ENCODE data around the gene MRPL21.

MRPL21 gene

GRCh38 chr11:68844801-68845200, 58.8 kb downstream of the MRPL21 start:
- in situ Hi-C loops (cut with HindIII; ENCODE audit: low sequenced_read_pairs), result no loop called here
- no peak for TF ChIP-seq CTCF (IDR thresholded peaks at IDR 0.05; ENCODE audit: low read depth, low read length, missing control alignments)
- H3K4me3 ChIP-seq (ENCODE audit: low read depth, low read length), result no peak overlapping the region
- DNase-seq (ENCODE audit: low read depth), result no peak

- in situ Hi-C loops (cut with HindIII; ENCODE audit: low sequenced_read_pairs), result no loop called here
- no peak overlapping the region for H3K4me3 ChIP-seq (ENCODE audit: low read depth, low read length)
- no peak for TF ChIP-seq CTCF (IDR thresholded peaks at IDR 0.05; ENCODE audit: low read depth, low read length, missing control alignments)
- no peak for DNase-seq (ENCODE audit: low read depth)
Measured at GRCh38 chr11:68844376-68844775, 59.3 kb downstream of the MRPL21 start.

GRCh38 chr11:68843703-68844312, 59.8 kb downstream of the MRPL21 start:
- in situ Hi-C loops (cut with HindIII; ENCODE audit: low sequenced_read_pairs), result no loop called here
- H3K4me3 ChIP-seq (ENCODE audit: low read depth, low read length), result peak overlapping the region; percentile 20
- TF ChIP-seq CTCF (IDR thresholded peaks at IDR 0.05; ENCODE audit: low read depth, low read length, missing control alignments), result peak; percentile 32
- no peak for DNase-seq (ENCODE audit: low read depth)

- H3K4me3 ChIP-seq (ENCODE audit: low read depth, low read length), result peak overlapping the region; percentile 24
- in situ Hi-C loops (cut with HindIII; ENCODE audit: low sequenced_read_pairs), result no loop called here
- peak; percentile 32 for DNase-seq (ENCODE audit: low read depth)
- no peak for TF ChIP-seq CTCF (IDR thresholded peaks at IDR 0.05; ENCODE audit: low read depth, low read length, missing control alignments)
Measured at GRCh38 chr11:68843052-68843561, 60.5 kb downstream of the MRPL21 start.

GRCh38 chr11:68842427-68843051, 61.1 kb downstream of the MRPL21 start:
- in situ Hi-C loops (cut with HindIII; ENCODE audit: low sequenced_read_pairs), result no loop called here
- no peak for TF ChIP-seq CTCF (IDR thresholded peaks at IDR 0.05; ENCODE audit: low read depth, low read length, missing control alignments)
- no peak for DNase-seq (ENCODE audit: low read depth)
- peak overlapping the region; percentile 24 for H3K4me3 ChIP-seq (ENCODE audit: low read depth, low read length)

GRCh38 chr11:68841718-68842426, 61.8 kb downstream of the MRPL21 start, which contains the start of gene CPT1A:
TSS of gene CPT1A (minus strand) at chr11:68841916. CDS start at chr11:68815474, 26,442 bp downstream.
- no peak for TF ChIP-seq CTCF (IDR thresholded peaks at IDR 0.05; ENCODE audit: low read depth, low read length, missing control alignments)
- in situ Hi-C loops (cut with HindIII; ENCODE audit: low sequenced_read_pairs), result no loop called here
- peak within 1 kb of the TSS; percentile 74 for H3K4me3 ChIP-seq (ENCODE audit: low read depth, low read length)
- no peak for DNase-seq (ENCODE audit: low read depth)
